Keratinocyte (primary cell): ENCODE results near the gene DBNDD1. TPM values are rescaled to one million over a fixed set of nuclear protein-coding genes. Genes with fewer than 3 reads are reported as not detected.

Experiments used
- DNase-seq: peaks from one replicate; pipeline ENCODE4 v3.0.0-alpha.2; 2011; ENCODE audit warnings: low read depth, missing footprints, low spot score
- FAIRE-seq: peaks from 2 replicates; lab custom pipeline; 2011; peaks lifted over from hg19 to GRCh38; lab: Jason Lieb, UNC
- H2AFZ ChIP-seq: 2 replicates; pipeline ENCODE4 v1.6.0; 2012; ENCODE audit warnings: low read length, control low read depth, inconsistent platforms; ENCODE audit not compliant: control insufficient read depth
- H3K27ac ChIP-seq: 2 replicates; pipeline ENCODE4 v1.5.1; 2011; ENCODE audit warnings: low read length; ENCODE audit not compliant: control insufficient read depth, insufficient read depth
- H3K27me3 ChIP-seq: 3 replicates; pipeline ENCODE4 v1.6.0; 2011; ENCODE audit warnings: low read length; ENCODE audit not compliant: control insufficient read depth, insufficient read depth; ENCODE audit errors: extremely low read depth
- H3K36me3 ChIP-seq, 2 experiments: 2 replicates in 1 of 2; 3 replicates in 1 of 2; pipeline ENCODE4 v1.5.1; 2011; ENCODE audit warnings: low read length in 2 of 2, mild to moderate bottlenecking in 1 of 2; ENCODE audit not compliant: control insufficient read depth in 2 of 2, insufficient read depth in 2 of 2; ENCODE audit errors: extremely low read depth in 1 of 2
- H3K4me1 ChIP-seq: 3 replicates; pipeline ENCODE4 v1.5.1; 2011; ENCODE audit warnings: low read length; ENCODE audit not compliant: control insufficient read depth, insufficient read depth; ENCODE audit errors: extremely low read depth
- H3K4me2 ChIP-seq: 3 replicates; pipeline ENCODE4 v1.6.0; 2011; ENCODE audit warnings: low read depth, low read length; ENCODE audit not compliant: control insufficient read depth, insufficient read depth; ENCODE audit errors: extremely low read depth
- H3K4me3 ChIP-seq, 3 experiments: fragments of 200-600 bp in 1 of 3; sonication (generic) in 1 of 3; 2 replicates in 2 of 3; 3 replicates in 1 of 3; pipeline ENCODE4 v1.5.1; 2011 to 2016; ENCODE audit warnings: low read length in 3 of 3, mild to moderate bottlenecking in 3 of 3, control low read depth in 2 of 3, inconsistent platforms in 1 of 3, low read depth in 1 of 3, mixed read lengths in 1 of 3, mixed run types in 1 of 3, moderate library complexity in 1 of 3; ENCODE audit not compliant: control insufficient read depth in 2 of 3, insufficient read depth in 2 of 3; ENCODE audit errors: extremely low read depth in 1 of 3
- H3K79me2 ChIP-seq: 2 replicates; pipeline ENCODE4 v1.6.0; 2012; ENCODE audit warnings: low read length; ENCODE audit not compliant: control insufficient read depth, insufficient read depth
- H3K9ac ChIP-seq: 3 replicates; pipeline ENCODE4 v1.6.0; 2011; ENCODE audit warnings: low read length; ENCODE audit not compliant: control insufficient read depth, insufficient read depth; ENCODE audit errors: extremely low read depth
- H3K9me1 ChIP-seq: 3 replicates; pipeline ENCODE4 v1.6.0; 2011; ENCODE audit warnings: low read length; ENCODE audit not compliant: control insufficient read depth, insufficient read depth; ENCODE audit errors: extremely low read depth
- H3K9me3 ChIP-seq: 2 replicates; pipeline ENCODE4 v1.5.1; 2012; ENCODE audit warnings: low read depth, low read length; ENCODE audit not compliant: control insufficient read depth
- H4K20me1 ChIP-seq: 3 replicates; pipeline ENCODE4 v1.6.0; 2011; ENCODE audit warnings: low read length; ENCODE audit not compliant: control insufficient read depth, insufficient read depth; ENCODE audit errors: extremely low read depth
- CTCF ChIP-seq, 3 experiments: IDR thresholded peaks in 1 of 3; conservative IDR thresholded peaks in 1 of 3; optimal IDR thresholded peaks in 1 of 3; 2 replicates in 2 of 3; 3 replicates in 1 of 3; pipeline versions ENCODE3 to v1.5.1; 2011; ENCODE audit warnings: low read length in 3 of 3, mild to moderate bottlenecking in 3 of 3, moderate library complexity in 2 of 3, control low read depth in 1 of 3, inconsistent platforms in 1 of 3; ENCODE audit not compliant: insufficient read depth in 2 of 3; ENCODE audit errors: extremely low read depth in 1 of 3
- EZH2 ChIP-seq: IDR thresholded peaks from one replicate; pipeline ENCODE4 v1.6.1; 2012; ENCODE audit warnings: inconsistent platforms, mild to moderate bottlenecking, low read length, moderate library complexity
- dilution Hi-C: fragments of 300-500 bp; cut with MboI; formaldehyde crosslinking; loops from one replicate; pipeline ENCODE4 v1.7.0; 2020; ENCODE audit warnings: low sequenced_read_pairs; ENCODE audit not compliant: extremely low pct_ligation_motif_present
- polyA plus RNA-seq, 5 experiments: library from polyadenylated mRNA; depleted of rRNA in 3 of 5; stranded (reverse) in 3 of 5; stranded (forward) in 1 of 5; unstranded in 1 of 5; fragments of >200 nt; gene quantifications; 1 replicate in 1 of 5; 2 replicates in 3 of 5; 3 replicates in 1 of 5; pipeline versions ENCODE4 v1.2.1 to v1.2.3, GENCODE V29; 2011 to 2012; ENCODE audit warnings: missing spikeins in 2 of 5, low read depth in 1 of 5, low replicate concordance in 1 of 5

Gene DBNDD1
- polyA plus RNA-seq, 1 donor (not counting 4 experiments of a cell fraction or from before 2014, with no cell fraction given) = 1.7 TPM

- H3K9ac ChIP-seq = no peak overlapping the region
- no peaks in the 10 kb centered on the region for H3K9me3 ChIP-seq
- dilution Hi-C loops = no loop called here
- peaks cover 5% of the 10 kb centered on the region for H3K4me1 ChIP-seq
- no peak overlapping the region for H2AFZ ChIP-seq
- H3K9me1 ChIP-seq = no peaks in the 10 kb centered on the region
- H3K4me2 ChIP-seq = no peak overlapping the region
- H3K79me2 ChIP-seq = no peaks in the 10 kb centered on the region
- DNase-seq (no peak), FAIRE-seq (no peak)
- H4K20me1 ChIP-seq = peaks cover 3% of the 10 kb centered on the region
- TF ChIP-seq CTCF (optimal IDR thresholded peaks at IDR 0.05 in 1 of 3, IDR thresholded peaks at IDR 0.05 in 1 of 3, conservative IDR thresholded peaks at IDR 0.05 in 1 of 3; ENCODE audit: extremely low read depth in 1 of 3, insufficient read depth in 2 of 3, low read length in 3 of 3) (no peak), EZH2 (no peak)
- no peak overlapping the region for H3K4me3 ChIP-seq
- H3K36me3 ChIP-seq = peaks cover 0 to 2% of the 10 kb centered on the region in 2 experiments
- H3K27ac ChIP-seq = no peak overlapping the region
- H3K27me3 ChIP-seq = peaks cover 25% of the 10 kb centered on the region
Measured at GRCh38 chr16:90015586-90016338, 3.5 kb downstream of the DBNDD1 start.

GRCh38 chr16:90012991-90013745 is 6.1 kb downstream of the DBNDD1 start:
- Histone ChIP-seq H3K27ac (no peak overlapping the region), H3K9ac (no peak overlapping the region), H3K4me3 (no peak overlapping the region), H3K27me3 (peaks cover 15% of the 10 kb centered on the region), H3K36me3 (peaks cover 0 to 2% of the 10 kb centered on the region in 2 experiments), H3K4me2 (no peak overlapping the region), H4K20me1 (peaks cover 3% of the 10 kb centered on the region), H3K4me1 (no peaks in the 10 kb centered on the region), H3K9me3 (no peaks in the 10 kb centered on the region), H3K79me2 (no peaks in the 10 kb centered on the region), H2AFZ (no peak overlapping the region), H3K9me1 (no peaks in the 10 kb centered on the region)
- TF ChIP-seq CTCF (optimal IDR thresholded peaks at IDR 0.05 in 1 of 3, IDR thresholded peaks at IDR 0.05 in 1 of 3, conservative IDR thresholded peaks at IDR 0.05 in 1 of 3; ENCODE audit: extremely low read depth in 1 of 3, insufficient read depth in 2 of 3, low read length in 3 of 3) (no peak), EZH2 (no peak)
- dilution Hi-C loops = no loop called here
- no peak for FAIRE-seq
- no peak for DNase-seq
